Fibroblast of lung (primary cell): Measurements from ENCODE around the gene HDAC10.

Experiments used
- CTCF ChIP-seq, 2 donors: IDR thresholded peaks in 1 of 2; conservative IDR thresholded peaks in 1 of 2; 1 replicate in 1 of 2; 2 replicates in 1 of 2; pipeline ENCODE4 v1.5.1; 2011 to 2012; ENCODE audit warnings: low read length in 2 of 2, control low read depth in 1 of 2, inconsistent platforms in 1 of 2, low read depth in 1 of 2, mild to moderate bottlenecking in 1 of 2
- EZH2 ChIP-seq: IDR thresholded peaks from 2 replicates; pipeline ENCODE4 v1.5.1; 2012; ENCODE audit warnings: low read length, control low read depth, mild to moderate bottlenecking; ENCODE audit errors: missing control alignments

DNA sequence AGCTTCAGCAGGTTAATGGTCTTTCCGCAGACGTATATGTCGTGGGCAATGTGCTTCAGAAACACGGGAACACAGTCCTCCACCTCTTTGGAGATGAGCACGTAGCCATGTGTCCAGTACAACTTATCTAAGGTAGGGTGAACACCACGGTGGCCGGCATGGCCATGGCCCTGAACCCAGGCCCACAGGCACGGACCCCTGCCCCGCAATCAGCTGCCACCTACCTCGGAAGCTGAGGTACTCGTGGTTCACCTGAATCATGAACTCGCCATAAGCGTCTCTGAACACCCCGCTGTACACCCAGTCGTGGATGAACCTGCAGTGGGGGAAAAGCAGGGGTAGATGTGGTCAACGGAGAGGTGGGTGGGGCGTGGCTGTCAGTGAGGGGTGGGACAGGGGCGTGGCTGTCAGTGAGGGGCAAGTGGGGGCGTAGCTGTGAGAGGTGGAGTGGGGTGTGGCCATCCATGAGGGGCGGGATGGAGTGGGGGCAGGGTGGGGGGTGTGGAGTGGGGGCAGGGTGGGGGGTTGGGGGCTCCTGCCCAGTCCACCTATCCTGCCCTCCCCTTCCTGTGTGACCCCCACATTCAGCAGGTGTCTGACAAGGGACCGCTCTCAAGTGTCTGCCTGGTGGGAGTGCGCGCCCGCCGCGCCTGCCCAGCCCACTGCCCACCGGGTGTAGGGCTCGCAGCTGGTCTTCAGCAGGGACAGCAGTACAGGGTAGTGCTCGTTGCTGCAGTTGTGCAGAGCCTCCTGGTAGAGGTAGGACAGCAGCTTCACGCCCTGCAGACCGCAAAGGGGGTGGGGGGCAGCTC, 24.8 kb downstream of the HDAC10 start:
- TF ChIP-seq CTCF (conservative IDR thresholded peaks at IDR 0.05 in 1 of 2, IDR thresholded peaks at IDR 0.05 in 1 of 2; ENCODE audit: low read depth in 1 of 2, low read length in 2 of 2) (no peak), EZH2 (no peak)
